GM12878 (cell line): Measurements from ENCODE around the gene ZER1. TPM values are rescaled to one million over a fixed set of nuclear protein-coding genes. Genes with fewer than 3 reads are reported as not detected.

ENCODE experiments used
- DPF2 ChIP-seq: fragments of 450-650 bp; IDR thresholded peaks from 2 replicates; pipeline ENCODE4 v1.6.1; 2017; ENCODE audit warnings: mild to moderate bottlenecking
- PAX8 ChIP-seq: fragments of 450-650 bp; IDR thresholded peaks from 2 replicates; pipeline ENCODE4 v1.6.1; 2017; ENCODE audit warnings: mild to moderate bottlenecking, moderate library complexity
- POU2F2 ChIP-seq: IDR thresholded peaks from 3 replicates; pipeline ENCODE4 v1.6.1; 2011; ENCODE audit warnings: low read depth, mild to moderate bottlenecking, low read length, borderline replicate concordance
- RAD51 ChIP-seq: fragments of 450-650 bp; IDR thresholded peaks from 2 replicates; pipeline ENCODE4 v1.6.1; 2016; ENCODE audit warnings: moderate library complexity, mild to moderate bottlenecking, inconsistent platforms
- RFX5 ChIP-seq: IDR thresholded peaks from 2 replicates; pipeline ENCODE4 v1.6.1; 2011; ENCODE audit warnings: low read depth, low read length, improper control_type of control experiment
- SMAD5 ChIP-seq: IDR thresholded peaks from 2 replicates; pipeline ENCODE4 v1.6.1; 2016; ENCODE audit warnings: antibody characterized with exemption, low read depth
- polyA plus RNA-seq, 11 experiments: library from polyadenylated mRNA; depleted of rRNA in 4 of 11; unstranded in 6 of 11; stranded (reverse) in 5 of 11; fragments of >200 nt; fragmentation: Nextera tagmentation in 4 of 11; fragmentation: Illumina TruSeq in 1 of 11; extraction: Ambion mirVana in 4 of 11; extraction: Trizol in 1 of 11; gene quantifications; 1 replicate in 1 of 11; 2 replicates in 10 of 11; pipeline versions ENCODE4 v1.2.1 to v1.2.3, GENCODE V29; 2011 to 2016; ENCODE audit warnings: inconsistent platforms in 2 of 11, missing spikeins in 2 of 11, low read depth in 1 of 11
- total RNA-seq, 4 experiments: library from RNA; depleted of rRNA in 3 of 4; stranded (reverse); fragments of >200 nt in 3 of 4; fragmentation: Illumina TruSeq in 1 of 4; extraction: Trizol in 1 of 4; gene quantifications; 2 replicates each; pipeline versions ENCODE4 v1.2.1 to v1.2.3, GENCODE V29; 2013 to 2021
- TF ChIP-seq, protein P1 (sequence below): fragments of 450-650 bp; IDR thresholded peaks from 2 replicates; pipeline ENCODE4 v1.6.1; 2016; ENCODE audit warnings: mild to moderate bottlenecking
- TF ChIP-seq, protein P2 (sequence below): fragments of 450-650 bp; IDR thresholded peaks from 2 replicates; pipeline ENCODE4 v1.6.1; 2017; ENCODE audit warnings: mild to moderate bottlenecking
- TF ChIP-seq, protein P3 (sequence below): IDR thresholded peaks from 2 replicates; pipeline ENCODE4 v1.6.1; 2011; ENCODE audit warnings: low read depth, mild to moderate bottlenecking, low read length, moderate library complexity, borderline replicate concordance; ENCODE audit errors: extremely low read depth
- TF ChIP-seq, protein P4 (sequence below): fragments of 450-650 bp; IDR thresholded peaks from 2 replicates; pipeline ENCODE4 v1.6.1; 2017; ENCODE audit warnings: antibody characterized with exemption, mild to moderate bottlenecking, moderate library complexity
- TF ChIP-seq, protein P5 (sequence below): IDR thresholded peaks from 2 replicates; pipeline ENCODE4 v1.6.1; 2011; ENCODE audit warnings: borderline replicate concordance, low read depth, mild to moderate bottlenecking, moderate library complexity, low read length; ENCODE audit not compliant: insufficient read depth, poor library complexity, severe bottlenecking
- TF ChIP-seq, protein P6 (sequence below): IDR thresholded peaks from 2 replicates; pipeline ENCODE4 v1.6.1; 2012; ENCODE audit warnings: improper control_type of control experiment, low read depth, low read length; ENCODE audit not compliant: insufficient replicate concordance
- TF ChIP-seq, protein P7 (sequence below): IDR thresholded peaks from 2 replicates; pipeline ENCODE4 v1.6.1; 2012; ENCODE audit warnings: low read depth, low read length, improper control_type of control experiment

ZER1 gene
- total and polyA plus RNA-seq, 10 of the 15 experiments (the other 5 are each of a cell fraction or from before 2014, with no cell fraction given), result 0.32 to 16.9 (median 7.9) TPM

DNA sequence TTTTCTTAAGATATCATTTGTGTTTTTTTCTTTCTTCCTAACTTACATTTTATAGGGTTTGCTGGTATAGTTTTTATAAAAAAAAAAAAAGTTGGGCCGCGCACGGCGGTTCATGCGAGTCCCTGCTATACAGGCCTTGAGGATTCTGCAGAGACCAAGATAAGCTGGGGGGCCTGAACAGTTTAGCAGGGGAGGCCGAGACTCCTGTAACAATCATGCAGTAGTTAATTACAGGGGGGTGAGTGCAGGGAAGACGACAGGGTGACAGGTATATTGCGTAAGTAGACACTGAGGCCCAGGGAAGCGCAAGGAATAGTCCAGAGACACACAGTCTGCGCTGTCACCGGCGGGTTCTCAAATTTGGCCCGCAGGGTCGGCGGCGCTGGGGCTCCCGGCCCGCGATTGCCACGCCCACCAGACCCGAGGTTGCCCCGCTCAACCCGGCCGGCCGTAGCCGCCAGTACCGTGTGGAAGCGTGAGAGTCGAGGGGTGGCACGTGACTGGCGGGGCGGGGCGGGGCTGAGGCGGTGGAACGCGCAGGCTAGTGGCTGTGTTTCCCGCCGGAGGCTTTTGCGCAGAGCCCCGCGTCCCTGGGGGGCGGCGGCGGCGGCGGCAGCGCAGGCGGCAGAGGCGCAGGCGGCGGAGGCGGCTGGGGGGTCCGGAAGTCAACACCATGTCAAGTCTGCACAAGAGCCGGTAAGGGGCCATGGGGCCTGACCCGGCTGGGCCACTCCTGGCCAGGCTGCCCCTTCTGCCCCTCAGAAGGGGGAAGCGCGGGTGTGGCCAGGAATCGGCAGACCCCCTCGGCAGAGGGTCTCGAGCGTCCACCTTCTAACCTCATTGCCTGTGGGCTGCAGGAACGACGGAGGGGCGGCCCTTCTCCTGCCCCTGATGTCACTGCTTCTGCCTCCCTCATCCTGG is 15.2 kb upstream of the ZER1 start, which contains the start of gene TBC1D13 (continued):
- TF ChIP-seq, protein P1, sequence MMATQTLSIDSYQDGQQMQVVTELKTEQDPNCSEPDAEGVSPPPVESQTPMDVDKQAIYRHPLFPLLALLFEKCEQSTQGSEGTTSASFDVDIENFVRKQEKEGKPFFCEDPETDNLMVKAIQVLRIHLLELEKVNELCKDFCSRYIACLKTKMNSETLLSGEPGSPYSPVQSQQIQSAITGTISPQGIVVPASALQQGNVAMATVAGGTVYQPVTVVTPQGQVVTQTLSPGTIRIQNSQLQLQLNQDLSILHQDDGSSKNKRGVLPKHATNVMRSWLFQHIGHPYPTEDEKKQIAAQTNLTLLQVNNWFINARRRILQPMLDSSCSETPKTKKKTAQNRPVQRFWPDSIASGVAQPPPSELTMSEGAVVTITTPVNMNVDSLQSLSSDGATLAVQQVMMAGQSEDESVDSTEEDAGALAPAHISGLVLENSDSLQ, result no peak
- TF ChIP-seq RAD51 (peak; percentile 85), SMAD5 (no peak), POU2F2 (no peak), DPF2 (peak; percentile 74; the same call in 1 of the 2 replicates), PAX8 (no peak), RFX5 (no peak)
- TF ChIP-seq, protein P2, sequence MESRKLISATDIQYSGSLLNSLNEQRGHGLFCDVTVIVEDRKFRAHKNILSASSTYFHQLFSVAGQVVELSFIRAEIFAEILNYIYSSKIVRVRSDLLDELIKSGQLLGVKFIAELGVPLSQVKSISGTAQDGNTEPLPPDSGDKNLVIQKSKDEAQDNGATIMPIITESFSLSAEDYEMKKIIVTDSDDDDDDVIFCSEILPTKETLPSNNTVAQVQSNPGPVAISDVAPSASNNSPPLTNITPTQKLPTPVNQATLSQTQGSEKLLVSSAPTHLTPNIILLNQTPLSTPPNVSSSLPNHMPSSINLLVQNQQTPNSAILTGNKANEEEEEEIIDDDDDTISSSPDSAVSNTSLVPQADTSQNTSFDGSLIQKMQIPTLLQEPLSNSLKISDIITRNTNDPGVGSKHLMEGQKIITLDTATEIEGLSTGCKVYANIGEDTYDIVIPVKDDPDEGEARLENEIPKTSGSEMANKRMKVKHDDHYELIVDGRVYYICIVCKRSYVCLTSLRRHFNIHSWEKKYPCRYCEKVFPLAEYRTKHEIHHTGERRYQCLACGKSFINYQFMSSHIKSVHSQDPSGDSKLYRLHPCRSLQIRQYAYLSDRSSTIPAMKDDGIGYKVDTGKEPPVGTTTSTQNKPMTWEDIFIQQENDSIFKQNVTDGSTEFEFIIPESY, result peak; percentile 89
- TF ChIP-seq, protein P3, sequence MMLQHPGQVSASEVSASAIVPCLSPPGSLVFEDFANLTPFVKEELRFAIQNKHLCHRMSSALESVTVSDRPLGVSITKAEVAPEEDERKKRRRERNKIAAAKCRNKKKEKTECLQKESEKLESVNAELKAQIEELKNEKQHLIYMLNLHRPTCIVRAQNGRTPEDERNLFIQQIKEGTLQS, result peak; percentile 70; the same call in 1 of the 2 replicates
- TF ChIP-seq, protein P4, sequence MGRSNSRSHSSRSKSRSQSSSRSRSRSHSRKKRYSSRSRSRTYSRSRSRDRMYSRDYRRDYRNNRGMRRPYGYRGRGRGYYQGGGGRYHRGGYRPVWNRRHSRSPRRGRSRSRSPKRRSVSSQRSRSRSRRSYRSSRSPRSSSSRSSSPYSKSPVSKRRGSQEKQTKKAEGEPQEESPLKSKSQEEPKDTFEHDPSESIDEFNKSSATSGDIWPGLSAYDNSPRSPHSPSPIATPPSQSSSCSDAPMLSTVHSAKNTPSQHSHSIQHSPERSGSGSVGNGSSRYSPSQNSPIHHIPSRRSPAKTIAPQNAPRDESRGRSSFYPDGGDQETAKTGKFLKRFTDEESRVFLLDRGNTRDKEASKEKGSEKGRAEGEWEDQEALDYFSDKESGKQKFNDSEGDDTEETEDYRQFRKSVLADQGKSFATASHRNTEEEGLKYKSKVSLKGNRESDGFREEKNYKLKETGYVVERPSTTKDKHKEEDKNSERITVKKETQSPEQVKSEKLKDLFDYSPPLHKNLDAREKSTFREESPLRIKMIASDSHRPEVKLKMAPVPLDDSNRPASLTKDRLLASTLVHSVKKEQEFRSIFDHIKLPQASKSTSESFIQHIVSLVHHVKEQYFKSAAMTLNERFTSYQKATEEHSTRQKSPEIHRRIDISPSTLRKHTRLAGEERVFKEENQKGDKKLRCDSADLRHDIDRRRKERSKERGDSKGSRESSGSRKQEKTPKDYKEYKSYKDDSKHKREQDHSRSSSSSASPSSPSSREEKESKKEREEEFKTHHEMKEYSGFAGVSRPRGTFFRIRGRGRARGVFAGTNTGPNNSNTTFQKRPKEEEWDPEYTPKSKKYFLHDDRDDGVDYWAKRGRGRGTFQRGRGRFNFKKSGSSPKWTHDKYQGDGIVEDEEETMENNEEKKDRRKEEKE, result no peak
- TF ChIP-seq, protein P5, sequence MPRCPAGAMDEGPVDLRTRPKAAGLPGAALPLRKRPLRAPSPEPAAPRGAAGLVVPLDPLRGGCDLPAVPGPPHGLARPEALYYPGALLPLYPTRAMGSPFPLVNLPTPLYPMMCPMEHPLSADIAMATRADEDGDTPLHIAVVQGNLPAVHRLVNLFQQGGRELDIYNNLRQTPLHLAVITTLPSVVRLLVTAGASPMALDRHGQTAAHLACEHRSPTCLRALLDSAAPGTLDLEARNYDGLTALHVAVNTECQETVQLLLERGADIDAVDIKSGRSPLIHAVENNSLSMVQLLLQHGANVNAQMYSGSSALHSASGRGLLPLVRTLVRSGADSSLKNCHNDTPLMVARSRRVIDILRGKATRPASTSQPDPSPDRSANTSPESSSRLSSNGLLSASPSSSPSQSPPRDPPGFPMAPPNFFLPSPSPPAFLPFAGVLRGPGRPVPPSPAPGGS, result no peak
- TF ChIP-seq, protein P6, sequence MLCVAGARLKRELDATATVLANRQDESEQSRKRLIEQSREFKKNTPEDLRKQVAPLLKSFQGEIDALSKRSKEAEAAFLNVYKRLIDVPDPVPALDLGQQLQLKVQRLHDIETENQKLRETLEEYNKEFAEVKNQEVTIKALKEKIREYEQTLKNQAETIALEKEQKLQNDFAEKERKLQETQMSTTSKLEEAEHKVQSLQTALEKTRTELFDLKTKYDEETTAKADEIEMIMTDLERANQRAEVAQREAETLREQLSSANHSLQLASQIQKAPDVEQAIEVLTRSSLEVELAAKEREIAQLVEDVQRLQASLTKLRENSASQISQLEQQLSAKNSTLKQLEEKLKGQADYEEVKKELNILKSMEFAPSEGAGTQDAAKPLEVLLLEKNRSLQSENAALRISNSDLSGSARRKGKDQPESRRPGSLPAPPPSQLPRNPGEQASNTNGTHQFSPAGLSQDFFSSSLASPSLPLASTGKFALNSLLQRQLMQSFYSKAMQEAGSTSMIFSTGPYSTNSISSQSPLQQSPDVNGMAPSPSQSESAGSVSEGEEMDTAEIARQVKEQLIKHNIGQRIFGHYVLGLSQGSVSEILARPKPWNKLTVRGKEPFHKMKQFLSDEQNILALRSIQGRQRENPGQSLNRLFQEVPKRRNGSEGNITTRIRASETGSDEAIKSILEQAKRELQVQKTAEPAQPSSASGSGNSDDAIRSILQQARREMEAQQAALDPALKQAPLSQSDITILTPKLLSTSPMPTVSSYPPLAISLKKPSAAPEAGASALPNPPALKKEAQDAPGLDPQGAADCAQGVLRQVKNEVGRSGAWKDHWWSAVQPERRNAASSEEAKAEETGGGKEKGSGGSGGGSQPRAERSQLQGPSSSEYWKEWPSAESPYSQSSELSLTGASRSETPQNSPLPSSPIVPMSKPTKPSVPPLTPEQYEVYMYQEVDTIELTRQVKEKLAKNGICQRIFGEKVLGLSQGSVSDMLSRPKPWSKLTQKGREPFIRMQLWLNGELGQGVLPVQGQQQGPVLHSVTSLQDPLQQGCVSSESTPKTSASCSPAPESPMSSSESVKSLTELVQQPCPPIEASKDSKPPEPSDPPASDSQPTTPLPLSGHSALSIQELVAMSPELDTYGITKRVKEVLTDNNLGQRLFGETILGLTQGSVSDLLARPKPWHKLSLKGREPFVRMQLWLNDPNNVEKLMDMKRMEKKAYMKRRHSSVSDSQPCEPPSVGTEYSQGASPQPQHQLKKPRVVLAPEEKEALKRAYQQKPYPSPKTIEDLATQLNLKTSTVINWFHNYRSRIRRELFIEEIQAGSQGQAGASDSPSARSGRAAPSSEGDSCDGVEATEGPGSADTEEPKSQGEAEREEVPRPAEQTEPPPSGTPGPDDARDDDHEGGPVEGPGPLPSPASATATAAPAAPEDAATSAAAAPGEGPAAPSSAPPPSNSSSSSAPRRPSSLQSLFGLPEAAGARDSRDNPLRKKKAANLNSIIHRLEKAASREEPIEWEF, result no peak
- TF ChIP-seq, protein P7, sequence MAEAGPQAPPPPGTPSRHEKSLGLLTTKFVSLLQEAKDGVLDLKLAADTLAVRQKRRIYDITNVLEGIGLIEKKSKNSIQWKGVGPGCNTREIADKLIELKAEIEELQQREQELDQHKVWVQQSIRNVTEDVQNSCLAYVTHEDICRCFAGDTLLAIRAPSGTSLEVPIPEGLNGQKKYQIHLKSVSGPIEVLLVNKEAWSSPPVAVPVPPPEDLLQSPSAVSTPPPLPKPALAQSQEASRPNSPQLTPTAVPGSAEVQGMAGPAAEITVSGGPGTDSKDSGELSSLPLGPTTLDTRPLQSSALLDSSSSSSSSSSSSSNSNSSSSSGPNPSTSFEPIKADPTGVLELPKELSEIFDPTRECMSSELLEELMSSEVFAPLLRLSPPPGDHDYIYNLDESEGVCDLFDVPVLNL, result 0 out of 2 replicates have a peak, but pooled peaks have one; percentile 11
